Uterus (tissue), 4 donors: Measurements from ENCODE around the gene PTDSS2. TPM values are rescaled to one million over a fixed set of nuclear protein-coding genes. Genes with fewer than 3 reads are reported as not detected.

Experiments
- DNase-seq, 2 donors: peaks; one replicate each; pipeline ENCODE4 v3.0.0-alpha.2; 2019 to 2020
- H3K27ac ChIP-seq, 2 donors: fragments of 200-600 bp; sonication (generic); 1 replicate in 1 of 2; 2 replicates in 1 of 2; pipeline ENCODE4 v1.5.1; 2016 to 2018
- H3K27me3 ChIP-seq, 2 donors: fragments of 200-600 bp; sonication (generic); one replicate each; pipeline ENCODE4 v1.5.1; 2018 to 2019; ENCODE audit warnings: control low read depth in 1 of 2
- H3K36me3 ChIP-seq, 2 donors: fragments of 200-600 bp; sonication (generic); one replicate each; pipeline ENCODE4 v1.5.1; 2019; ENCODE audit warnings: control low read depth in 1 of 2
- H3K4me1 ChIP-seq, 2 donors: fragments of 200-600 bp; sonication (generic); one replicate each; pipeline ENCODE4 v1.5.1; 2018 to 2019; ENCODE audit warnings: control low read depth in 1 of 2
- H3K4me3 ChIP-seq, 2 donors: fragments of 200-600 bp; sonication (generic); 1 replicate in 1 of 2; 2 replicates in 1 of 2; pipeline ENCODE4 v1.5.1; 2018 to 2019; ENCODE audit warnings: mild to moderate bottlenecking in 1 of 2
- H3K9me3 ChIP-seq, 2 donors: fragments of 200-600 bp; sonication (generic); one replicate each; pipeline ENCODE4 v1.5.1; 2019; ENCODE audit warnings: control low read depth in 1 of 2
- POLR2A ChIP-seq, 2 donors: fragments of 450-650 bp; IDR thresholded peaks; one replicate each; pipeline ENCODE4 v1.6.1; 2016; ENCODE audit warnings: antibody characterized with exemption in 2 of 2, mild to moderate bottlenecking in 1 of 2, moderate library complexity in 1 of 2
- intact Hi-C: fragments of 100-400 bp; cut with DNase I; formaldehyde crosslinking; loops from one replicate; pipeline ENCODE4 v1.15.1; 2023; ENCODE audit warnings: low total_unique reads
- total RNA-seq, 4 donors: library from RNA; depleted of rRNA in 3 of 4; stranded (reverse); fragments of >200 nt in 3 of 4; gene quantifications; one replicate each; pipeline versions ENCODE4 v1.1.0 to v1.2.4, GENCODE V29; 2014 to 2023
- TF ChIP-seq, protein P1 (sequence below), 4 experiments: fragments of 200-600 bp in 2 of 4; fragments of 450-650 bp in 2 of 4; sonication (generic) in 2 of 4; IDR thresholded peaks; one replicate each; pipeline ENCODE4 v1.5.1; 2016 to 2019; ENCODE audit warnings: antibody characterized with exemption in 4 of 4, mild to moderate bottlenecking in 2 of 4, moderate library complexity in 1 of 4
- donor health status: DM: yes; HTN: yes; CAD: no.

Gene PTDSS2
- total RNA-seq, 4 donors from 2014 or later = 20.7 to 43.7 (median 22.8) TPM

DNA sequence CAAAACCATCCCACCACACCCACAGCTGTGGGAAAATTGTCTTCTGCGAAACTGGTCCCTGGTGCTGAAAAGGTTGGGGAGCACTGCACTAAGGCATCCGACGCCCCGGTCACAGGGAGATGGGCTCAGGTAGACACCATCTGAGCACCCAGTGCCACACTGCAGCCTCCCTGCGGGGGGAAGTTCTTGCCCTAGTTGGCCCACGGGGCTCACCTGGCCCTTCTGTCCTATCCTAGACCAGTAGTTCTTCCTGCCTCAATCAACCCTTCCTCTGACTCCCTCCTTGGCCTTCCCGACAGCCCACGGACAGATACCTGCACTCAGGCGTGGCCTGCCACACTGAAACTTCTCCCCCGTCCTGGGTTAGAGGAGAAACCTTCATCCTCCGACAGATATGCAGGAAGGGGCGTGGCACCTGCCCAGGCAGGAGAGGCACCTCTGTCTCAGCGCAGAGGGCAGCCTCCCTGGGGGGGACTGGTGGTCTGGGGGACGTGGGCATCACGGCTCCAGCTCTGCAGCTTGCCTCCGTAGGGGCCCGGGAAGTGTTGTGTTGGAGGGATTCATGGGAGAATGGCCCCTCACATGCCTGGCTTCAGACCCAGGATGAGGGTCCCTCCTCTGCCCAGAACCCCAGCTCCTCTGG is 12.7 kb upstream of the PTDSS2 start:
- Histone ChIP-seq H3K27ac (no peak overlapping the region), H3K4me1 (no peaks in the 10 kb centered on the region), H3K4me3 (no peak overlapping the region), H3K9me3 (no peaks in the 10 kb centered on the region), H3K27me3 (peaks cover 0 to 13% of the 10 kb centered on the region in 2 donors), H3K36me3 (no peaks in the 10 kb centered on the region)
- no peak for DNase-seq
- TF ChIP-seq, protein P1, sequence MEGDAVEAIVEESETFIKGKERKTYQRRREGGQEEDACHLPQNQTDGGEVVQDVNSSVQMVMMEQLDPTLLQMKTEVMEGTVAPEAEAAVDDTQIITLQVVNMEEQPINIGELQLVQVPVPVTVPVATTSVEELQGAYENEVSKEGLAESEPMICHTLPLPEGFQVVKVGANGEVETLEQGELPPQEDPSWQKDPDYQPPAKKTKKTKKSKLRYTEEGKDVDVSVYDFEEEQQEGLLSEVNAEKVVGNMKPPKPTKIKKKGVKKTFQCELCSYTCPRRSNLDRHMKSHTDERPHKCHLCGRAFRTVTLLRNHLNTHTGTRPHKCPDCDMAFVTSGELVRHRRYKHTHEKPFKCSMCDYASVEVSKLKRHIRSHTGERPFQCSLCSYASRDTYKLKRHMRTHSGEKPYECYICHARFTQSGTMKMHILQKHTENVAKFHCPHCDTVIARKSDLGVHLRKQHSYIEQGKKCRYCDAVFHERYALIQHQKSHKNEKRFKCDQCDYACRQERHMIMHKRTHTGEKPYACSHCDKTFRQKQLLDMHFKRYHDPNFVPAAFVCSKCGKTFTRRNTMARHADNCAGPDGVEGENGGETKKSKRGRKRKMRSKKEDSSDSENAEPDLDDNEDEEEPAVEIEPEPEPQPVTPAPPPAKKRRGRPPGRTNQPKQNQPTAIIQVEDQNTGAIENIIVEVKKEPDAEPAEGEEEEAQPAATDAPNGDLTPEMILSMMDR (IDR thresholded peaks at IDR 0.05) = no peak
- no peak for TF ChIP-seq POLR2A (IDR thresholded peaks at IDR 0.05)
- intact Hi-C loops = no loop called here

DNA sequence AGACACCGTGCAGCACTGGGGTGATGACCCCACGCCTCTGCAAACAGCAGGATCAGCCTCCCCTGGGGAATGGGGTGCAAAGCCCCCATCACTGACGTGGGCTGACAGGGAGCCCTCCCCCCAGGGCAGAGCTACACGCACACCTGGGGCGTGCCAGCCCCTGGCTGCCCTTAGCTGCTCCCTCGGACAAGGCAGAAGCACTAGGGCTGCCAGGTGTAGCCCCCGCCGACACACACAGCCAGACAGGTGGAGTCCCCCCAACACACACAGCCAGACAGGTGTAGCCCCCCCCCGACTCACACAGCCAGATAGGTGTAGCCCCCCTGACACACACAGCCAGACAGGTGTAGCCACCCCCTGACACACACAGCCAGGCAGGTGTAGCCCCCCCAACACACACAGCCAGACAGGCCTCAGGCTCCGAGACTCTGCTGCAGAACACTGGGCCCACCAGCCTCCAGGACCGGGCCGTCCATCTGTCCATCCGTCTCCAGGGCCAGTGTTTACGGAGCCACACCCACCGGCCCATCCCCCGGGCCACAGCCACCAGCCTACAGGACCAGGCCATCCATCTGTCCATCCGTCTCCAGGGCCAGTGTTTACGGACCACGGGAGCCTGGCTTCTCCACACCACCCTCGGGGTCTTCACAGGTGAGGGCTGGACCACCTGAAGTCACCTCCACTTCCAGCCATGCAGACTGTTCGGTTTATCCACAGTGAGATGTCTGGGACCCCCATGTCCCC is 11.8 kb upstream of the PTDSS2 start:
- Histone ChIP-seq H3K27ac (no peak overlapping the region), H3K9me3 (no peaks in the 10 kb centered on the region), H3K4me3 (no peak overlapping the region), H3K36me3 (no peaks in the 10 kb centered on the region), H3K27me3 (peaks cover 0 to 13% of the 10 kb centered on the region in 2 donors), H3K4me1 (no peaks in the 10 kb centered on the region)
- TF ChIP-seq, protein P1 (IDR thresholded peaks at IDR 0.05) = no peak
- TF ChIP-seq POLR2A (IDR thresholded peaks at IDR 0.05) = no peak
- intact Hi-C loops = no loop called here
- DNase-seq = no peak

DNA sequence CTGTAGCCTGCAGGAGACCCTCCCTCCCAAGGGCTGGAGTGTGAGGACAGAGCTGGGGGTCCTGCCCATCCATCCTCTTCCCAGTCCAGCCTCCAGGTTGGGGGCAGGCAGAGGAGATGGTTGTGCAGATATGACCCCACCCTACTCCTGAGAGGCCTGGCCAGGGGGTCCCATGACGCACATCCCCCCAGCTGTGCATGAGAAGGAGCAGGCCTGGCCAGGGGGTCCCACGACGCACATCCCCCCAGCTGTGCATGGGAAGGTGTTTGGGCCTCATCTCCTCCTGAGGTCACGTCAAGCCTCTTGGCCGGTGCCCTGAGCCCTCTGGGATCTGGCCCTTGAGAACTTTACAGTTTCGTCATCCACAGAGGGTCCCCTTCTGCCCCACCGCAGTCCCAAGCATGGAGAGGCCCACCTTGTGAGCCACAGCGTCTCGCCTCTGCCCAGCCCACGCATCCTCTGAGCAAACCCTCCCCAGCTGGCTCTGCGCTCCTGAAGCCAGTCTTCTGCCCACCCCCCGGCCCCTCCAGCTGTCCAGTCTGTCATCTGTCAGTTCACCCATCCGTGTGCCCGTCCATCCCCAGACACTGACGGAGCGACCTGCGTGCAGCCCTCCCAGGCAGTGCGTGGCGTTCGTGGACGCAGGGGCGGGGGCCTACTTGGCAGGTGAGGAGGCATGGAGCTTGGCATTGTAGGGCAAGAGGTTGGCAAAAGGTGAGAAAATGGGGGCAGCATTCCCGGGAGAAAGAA is 10.6 kb upstream of the PTDSS2 start:
- Histone ChIP-seq H3K36me3 (no peaks in the 10 kb centered on the region), H3K27ac (no peak overlapping the region), H3K4me1 (no peaks in the 10 kb centered on the region), H3K4me3 (no peak overlapping the region), H3K27me3 (peaks cover 0 to 13% of the 10 kb centered on the region in 2 donors), H3K9me3 (no peaks in the 10 kb centered on the region)
- DNase-seq = no peak
- no peak for TF ChIP-seq POLR2A (IDR thresholded peaks at IDR 0.05)
- TF ChIP-seq, protein P1 (IDR thresholded peaks at IDR 0.05) = no peak
- intact Hi-C loops = no loop called here

DNA sequence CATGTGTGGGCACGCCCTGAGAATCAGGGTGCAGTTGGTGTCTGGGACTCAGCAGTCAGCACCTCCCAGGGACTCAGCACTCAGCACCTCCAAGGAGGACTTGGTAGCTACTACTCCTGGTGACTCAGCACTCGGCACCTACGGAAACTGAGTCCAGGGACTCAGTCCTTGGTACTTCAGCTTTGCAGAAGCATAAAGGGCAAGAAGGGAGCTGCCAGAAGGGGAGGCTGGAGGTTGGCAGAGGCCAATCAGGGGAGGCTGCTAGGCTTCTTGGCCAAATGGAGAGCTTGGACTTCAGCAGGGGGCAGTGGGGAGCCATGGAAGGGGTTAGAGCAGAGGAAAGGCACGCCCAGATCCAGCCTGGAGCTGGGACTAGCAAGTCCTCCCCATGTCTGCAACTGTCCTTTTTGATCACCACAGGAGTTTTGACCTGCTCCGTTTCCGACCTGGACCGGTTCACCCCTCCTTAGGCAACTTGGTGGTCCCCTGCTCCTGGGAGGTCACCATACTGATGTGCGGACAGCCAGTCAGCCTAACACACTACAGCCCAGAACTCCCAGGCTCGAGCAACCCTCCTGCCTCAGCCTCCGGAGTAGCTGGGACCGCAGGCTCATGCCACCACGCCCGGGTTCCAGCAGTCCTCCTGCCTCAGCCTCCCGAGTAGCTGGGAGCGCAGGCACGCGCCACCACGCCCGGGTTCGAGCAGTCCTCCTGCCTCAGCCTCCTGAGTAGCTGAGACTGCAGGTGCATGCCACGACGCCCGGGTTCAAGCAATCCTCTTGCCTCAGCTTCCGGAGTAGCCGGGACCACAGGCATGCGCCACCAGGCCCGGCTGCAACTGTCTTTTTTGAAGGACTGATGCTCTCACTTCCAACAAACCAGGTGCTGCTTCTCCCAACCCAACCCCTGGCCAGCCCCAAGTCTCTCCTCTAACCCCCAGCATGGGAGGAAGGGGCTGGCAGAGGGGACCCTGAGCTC is 9.7 kb upstream of the PTDSS2 start:
- no peak for DNase-seq
- intact Hi-C loops = no loop called here
- Histone ChIP-seq H3K27me3 (peaks cover 0 to 13% of the 10 kb centered on the region in 2 donors), H3K4me3 (no peak overlapping the region), H3K4me1 (no peaks in the 10 kb centered on the region), H3K27ac (no peak overlapping the region), H3K9me3 (no peaks in the 10 kb centered on the region), H3K36me3 (no peaks in the 10 kb centered on the region)
- no peak for TF ChIP-seq POLR2A (IDR thresholded peaks at IDR 0.05)
- TF ChIP-seq, protein P1 (IDR thresholded peaks at IDR 0.05) = no peak
